GM10266 (cell line): ENCODE data around the gene MCRS1.
"Not testable (repeated sequence)": the region's sequence is repeated elsewhere in the genome, so short reads cannot be mapped to it uniquely, and the experiment has no call there.

Experiments used
- DNase-seq: peaks from one replicate; pipeline ENCODE4 v3.0.0; 2012; ENCODE audit errors: extremely low spot score
- TF ChIP-seq, protein P1 (sequence below): IDR thresholded peaks from 2 replicates; pipeline ENCODE4 v1.5.1; 2012; ENCODE audit warnings: mild to moderate bottlenecking, low read depth; ENCODE audit not compliant: control insufficient read depth, insufficient read depth; ENCODE audit errors: missing control alignments

MCRS1 gene

DNA sequence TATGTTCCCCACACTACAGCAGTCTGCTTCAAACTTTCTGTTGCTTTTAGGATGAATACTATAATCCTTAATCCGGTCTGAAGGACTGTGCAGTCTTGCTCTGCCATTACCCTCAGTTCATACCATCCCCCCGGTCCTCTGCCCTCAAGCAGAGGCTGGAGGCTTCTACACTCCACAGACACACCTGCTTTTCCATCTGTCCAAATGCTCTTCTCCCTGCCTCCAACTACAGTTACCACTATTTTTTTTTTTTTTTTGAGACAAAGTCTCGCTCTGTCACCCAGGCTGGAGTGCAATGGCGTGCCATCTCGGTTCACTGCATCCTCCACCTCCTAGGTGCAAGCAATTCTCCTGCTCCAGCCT is 48.4 kb downstream of the MCRS1 start:
- TF ChIP-seq, protein P1, sequence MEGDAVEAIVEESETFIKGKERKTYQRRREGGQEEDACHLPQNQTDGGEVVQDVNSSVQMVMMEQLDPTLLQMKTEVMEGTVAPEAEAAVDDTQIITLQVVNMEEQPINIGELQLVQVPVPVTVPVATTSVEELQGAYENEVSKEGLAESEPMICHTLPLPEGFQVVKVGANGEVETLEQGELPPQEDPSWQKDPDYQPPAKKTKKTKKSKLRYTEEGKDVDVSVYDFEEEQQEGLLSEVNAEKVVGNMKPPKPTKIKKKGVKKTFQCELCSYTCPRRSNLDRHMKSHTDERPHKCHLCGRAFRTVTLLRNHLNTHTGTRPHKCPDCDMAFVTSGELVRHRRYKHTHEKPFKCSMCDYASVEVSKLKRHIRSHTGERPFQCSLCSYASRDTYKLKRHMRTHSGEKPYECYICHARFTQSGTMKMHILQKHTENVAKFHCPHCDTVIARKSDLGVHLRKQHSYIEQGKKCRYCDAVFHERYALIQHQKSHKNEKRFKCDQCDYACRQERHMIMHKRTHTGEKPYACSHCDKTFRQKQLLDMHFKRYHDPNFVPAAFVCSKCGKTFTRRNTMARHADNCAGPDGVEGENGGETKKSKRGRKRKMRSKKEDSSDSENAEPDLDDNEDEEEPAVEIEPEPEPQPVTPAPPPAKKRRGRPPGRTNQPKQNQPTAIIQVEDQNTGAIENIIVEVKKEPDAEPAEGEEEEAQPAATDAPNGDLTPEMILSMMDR, result no peak
- DNase-seq, result no peak

DNA sequence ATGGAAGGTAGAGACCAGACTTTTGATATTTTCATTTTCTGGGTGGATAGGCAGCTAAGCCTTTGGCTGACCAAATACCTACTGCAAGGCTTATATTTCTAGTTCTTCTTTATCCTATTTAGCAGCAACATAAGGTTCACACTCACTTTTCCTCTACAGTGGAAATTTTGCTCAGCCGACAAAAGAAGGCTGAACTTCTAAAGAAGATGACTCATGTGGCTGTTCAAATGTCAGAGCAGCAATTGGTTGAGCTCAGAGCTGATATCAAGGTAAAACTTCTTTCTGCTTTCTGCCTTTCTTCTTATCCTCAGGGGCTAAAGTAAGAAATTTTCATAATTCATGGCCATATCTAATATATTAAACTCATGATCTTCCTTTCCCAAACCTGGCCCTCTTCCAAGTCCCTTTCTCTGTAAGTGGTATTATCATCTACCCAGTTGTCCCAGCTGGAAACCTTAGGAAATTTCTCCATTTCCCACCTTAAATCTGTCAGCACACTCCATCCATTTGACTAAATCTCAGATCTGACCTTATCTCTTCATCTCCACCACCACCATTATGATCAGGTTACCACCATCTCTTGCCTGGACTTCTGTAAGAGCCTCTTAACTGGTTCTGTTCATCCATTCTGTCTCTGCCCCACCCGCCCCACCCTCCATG is 48.9 kb downstream of the MCRS1 start:
- no peak for DNase-seq
- TF ChIP-seq, protein P1, result no peak

DNA sequence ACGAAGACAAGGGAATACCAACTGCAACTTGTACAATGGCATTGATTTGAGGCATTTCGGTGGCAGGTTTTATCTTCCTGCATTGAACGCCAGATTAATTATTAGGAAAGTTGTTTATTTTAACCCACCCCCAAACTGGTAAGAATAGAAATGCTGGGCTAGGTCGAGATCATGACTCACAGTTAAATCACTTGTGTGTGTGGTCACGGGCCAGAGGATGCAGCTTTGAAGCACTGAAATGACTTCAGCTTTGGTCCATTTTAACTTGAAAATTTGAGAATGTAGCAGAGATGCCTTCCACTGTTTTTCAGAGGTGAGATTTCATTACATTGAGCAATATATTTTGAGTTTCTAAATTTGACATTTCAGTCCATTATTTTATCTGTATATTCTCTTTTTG is 52.7 kb downstream of the MCRS1 start:
- TF ChIP-seq, protein P1, result no peak
- DNase-seq, result no peak

DNA sequence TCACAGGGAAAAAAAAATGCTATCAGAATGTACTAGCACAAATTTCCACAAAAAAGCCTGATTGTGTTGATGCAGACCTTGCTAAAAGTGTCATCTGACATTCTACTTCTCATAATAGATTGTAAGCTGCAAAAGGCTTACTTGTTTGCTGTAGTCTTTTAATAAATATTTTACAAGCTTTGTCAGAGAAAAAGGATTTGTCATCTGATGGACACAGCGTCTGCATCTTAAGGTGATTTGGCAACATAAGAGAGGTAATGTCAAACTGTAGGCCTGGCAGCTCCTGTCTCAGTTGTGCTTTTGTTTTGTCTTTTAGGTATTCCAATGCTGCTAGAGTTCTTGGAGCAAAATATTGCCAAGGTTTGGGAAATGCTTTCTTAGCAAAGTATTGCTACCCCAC is 55.4 kb downstream of the MCRS1 start:
- no peak for DNase-seq
- TF ChIP-seq, protein P1, result no peak

DNA sequence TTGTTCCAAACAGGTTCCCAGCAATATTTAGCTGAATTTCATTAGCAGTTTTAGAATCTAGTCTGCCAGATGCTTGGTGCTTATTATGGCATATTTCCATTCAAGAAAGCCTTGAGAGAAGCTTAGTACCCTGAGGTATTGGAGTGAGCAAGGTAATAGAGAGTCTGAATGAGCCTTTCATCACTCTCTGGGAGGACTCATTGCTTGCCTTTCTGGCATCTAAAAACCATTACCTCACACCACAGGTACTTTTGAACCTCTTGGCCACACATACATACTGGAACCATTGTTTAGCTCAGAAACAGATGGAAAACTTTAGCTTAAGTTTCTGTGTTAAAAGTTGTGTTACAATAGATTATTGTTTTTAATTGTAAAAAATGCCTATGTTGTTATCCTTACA is 56.5 kb downstream of the MCRS1 start:
- DNase-seq, result no peak
- TF ChIP-seq, protein P1, result no peak

DNA sequence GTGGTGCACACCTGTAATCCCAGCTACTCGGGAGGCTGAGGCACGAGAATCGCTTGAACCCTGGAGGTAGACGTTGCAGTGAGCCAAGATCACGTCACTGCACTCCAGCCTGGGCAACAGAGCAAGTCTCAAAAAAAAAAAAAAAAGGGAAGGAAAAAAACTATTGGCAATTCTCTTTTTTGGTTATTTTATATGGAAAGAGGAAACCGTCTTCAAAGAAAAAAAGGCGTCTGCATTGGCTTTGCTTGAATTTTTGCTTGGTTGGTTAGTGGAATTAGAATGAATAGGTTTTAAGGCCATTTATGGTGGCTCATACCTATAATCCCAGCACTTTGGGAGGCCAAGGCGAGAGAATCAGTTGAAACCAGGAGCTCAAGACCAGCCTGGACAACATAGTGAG is 58.3 kb downstream of the MCRS1 start:
- not testable (repeated sequence) for DNase-seq
